ENCODE data around the gene TTLL6.

Gene TTLL6

DNA sequence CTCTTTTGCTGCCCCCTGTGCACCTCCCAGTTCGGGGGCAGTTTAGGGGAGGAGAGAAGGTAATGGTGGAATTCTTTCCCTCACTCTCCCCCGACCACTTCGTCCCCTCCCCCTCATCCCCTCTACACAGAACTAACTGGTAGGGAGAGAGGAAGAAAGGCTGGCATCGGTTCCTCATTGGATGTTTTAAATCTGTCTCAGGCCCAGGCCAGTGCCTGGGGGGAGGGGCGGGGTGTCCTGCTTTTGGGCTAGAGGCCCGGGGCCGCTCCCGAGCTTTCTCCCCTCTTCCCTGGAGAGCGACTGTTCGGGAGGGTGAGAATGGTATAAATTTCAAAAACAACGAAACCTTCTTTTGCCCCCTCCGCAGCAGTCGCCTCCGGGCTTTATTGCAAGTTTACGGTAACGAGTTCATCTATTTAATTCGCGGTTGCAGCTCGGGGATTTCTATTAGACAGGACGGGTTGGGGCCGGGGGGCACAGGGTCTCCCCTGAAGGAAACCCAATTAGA lies 94.1 kb downstream of the TTLL6 start, which contains the start of gene PRAC2:
Gene PRAC2 (plus strand): TSS at position 271 of the 508 bp plus-strand sequence. CDS start 1,226 bp downstream, outside the sequence.
- Histone ChIP-seq H3K9ac (no peak within 1 kb of the TSS), H3K79me2 (no peaks in the 10 kb centered on the region), H3K36me3 (ENCODE audit: control insufficient read depth, insufficient read depth, low read length) (no peaks in the 10 kb centered on the region), H3K9me3 (ENCODE audit: control insufficient read depth, low read length) (no peaks in the 10 kb centered on the region), H2AFZ (no peak within 1 kb of the TSS), H3K27ac (no peak within 1 kb of the TSS), H3K4me2 (ENCODE audit: low read length) (no peak within 1 kb of the TSS), H3K27me3 (ENCODE audit: control insufficient read depth, insufficient read depth, low read length) (peaks cover 51% of the 10 kb centered on the region), H3K4me3 (ENCODE audit: low read depth, low read length) (no peak within 1 kb of the TSS), H3K4me1 (no peaks in the 10 kb centered on the region)
- TF ChIP-seq, protein P1, sequence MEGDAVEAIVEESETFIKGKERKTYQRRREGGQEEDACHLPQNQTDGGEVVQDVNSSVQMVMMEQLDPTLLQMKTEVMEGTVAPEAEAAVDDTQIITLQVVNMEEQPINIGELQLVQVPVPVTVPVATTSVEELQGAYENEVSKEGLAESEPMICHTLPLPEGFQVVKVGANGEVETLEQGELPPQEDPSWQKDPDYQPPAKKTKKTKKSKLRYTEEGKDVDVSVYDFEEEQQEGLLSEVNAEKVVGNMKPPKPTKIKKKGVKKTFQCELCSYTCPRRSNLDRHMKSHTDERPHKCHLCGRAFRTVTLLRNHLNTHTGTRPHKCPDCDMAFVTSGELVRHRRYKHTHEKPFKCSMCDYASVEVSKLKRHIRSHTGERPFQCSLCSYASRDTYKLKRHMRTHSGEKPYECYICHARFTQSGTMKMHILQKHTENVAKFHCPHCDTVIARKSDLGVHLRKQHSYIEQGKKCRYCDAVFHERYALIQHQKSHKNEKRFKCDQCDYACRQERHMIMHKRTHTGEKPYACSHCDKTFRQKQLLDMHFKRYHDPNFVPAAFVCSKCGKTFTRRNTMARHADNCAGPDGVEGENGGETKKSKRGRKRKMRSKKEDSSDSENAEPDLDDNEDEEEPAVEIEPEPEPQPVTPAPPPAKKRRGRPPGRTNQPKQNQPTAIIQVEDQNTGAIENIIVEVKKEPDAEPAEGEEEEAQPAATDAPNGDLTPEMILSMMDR (IDR thresholded peaks at IDR 0.05): no peak

DNA sequence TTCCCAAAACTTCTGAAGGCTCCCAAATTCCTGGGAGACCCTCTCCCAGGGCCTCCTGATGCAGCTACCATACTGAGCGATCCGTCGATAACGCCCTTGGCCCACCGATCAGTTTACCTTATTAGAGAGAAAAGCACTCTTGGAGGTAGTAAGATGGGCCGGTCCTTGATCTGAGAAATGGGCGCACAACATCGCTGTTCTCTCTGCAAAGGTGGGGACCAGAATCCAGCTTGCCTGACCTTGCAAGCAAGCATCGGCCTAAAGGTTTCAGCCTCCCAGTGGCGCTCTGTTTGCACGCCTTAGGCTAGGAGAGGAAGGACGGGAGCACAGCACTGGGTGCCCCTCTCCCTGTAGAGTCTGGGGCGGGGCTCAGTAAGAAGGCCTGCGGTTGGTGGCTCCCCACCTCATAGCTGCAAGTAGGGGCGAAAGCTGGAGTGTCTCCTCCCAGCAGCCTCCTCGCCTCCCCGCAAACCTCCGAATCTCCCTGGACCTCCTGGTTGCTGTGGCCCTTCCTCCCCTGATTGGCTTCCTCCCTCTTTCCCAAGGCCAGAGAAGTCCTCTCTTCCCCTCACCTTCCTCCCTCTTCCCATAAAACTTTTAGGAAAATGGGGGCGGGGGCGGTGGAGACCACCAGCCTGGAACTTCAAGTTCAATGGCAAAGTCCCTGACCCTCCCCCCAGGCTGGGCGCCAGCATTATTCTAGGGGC lies 94.7 kb downstream of the TTLL6 start, which contains the start of gene PRAC1:
Gene PRAC1 (minus strand): TSS at position 318 of the 707 bp plus-strand sequence. CDS start 126 bp downstream, at position 192.
- H3K27ac ChIP-seq: no peak within 1 kb of the TSS
- TF ChIP-seq, protein P1 (IDR thresholded peaks at IDR 0.05): no peak
- no peaks in the 10 kb centered on the region for H3K36me3 ChIP-seq (ENCODE audit: control insufficient read depth, insufficient read depth, low read length)
- no peak within 1 kb of the TSS for H3K4me3 ChIP-seq (ENCODE audit: low read depth, low read length)
- H2AFZ ChIP-seq: no peak within 1 kb of the TSS
- H3K9me3 ChIP-seq (ENCODE audit: control insufficient read depth, low read length): no peaks in the 10 kb centered on the region
- H3K9ac ChIP-seq: no peak within 1 kb of the TSS
- peaks cover 47% of the 10 kb centered on the region for H3K27me3 ChIP-seq (ENCODE audit: control insufficient read depth, insufficient read depth, low read length)
- no peaks in the 10 kb centered on the region for H3K4me1 ChIP-seq
- no peak within 1 kb of the TSS for H3K4me2 ChIP-seq (ENCODE audit: low read length)
- H3K79me2 ChIP-seq: no peaks in the 10 kb centered on the region

DNA sequence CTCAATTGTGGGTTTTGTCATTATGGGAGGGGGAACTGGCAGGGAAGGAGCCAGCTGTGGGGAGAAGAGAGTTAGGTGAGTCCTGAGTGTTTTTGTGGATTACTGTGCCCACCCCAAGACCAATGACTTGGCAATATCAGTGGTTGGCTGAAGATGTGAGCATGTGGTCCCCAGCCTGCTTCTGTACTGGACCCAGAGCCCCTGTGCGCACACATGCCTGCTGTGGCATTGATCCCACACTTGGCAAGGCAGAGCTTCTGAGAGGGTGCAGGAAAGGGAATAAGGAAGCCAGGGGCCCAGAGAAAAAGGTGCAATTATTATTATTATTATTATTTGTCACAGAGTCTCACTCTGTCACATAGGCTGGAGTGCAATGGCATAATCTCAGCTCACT lies 96.0 kb downstream of the TTLL6 start:
- H3K4me1 ChIP-seq: no peaks in the 10 kb centered on the region
- H3K27me3 ChIP-seq (ENCODE audit: control insufficient read depth, insufficient read depth, low read length): peaks cover 38% of the 10 kb centered on the region
- H3K27ac ChIP-seq: no peak overlapping the region
- no peak overlapping the region for H3K4me2 ChIP-seq (ENCODE audit: low read length)
- H3K36me3 ChIP-seq (ENCODE audit: control insufficient read depth, insufficient read depth, low read length): no peaks in the 10 kb centered on the region
- H3K9me3 ChIP-seq (ENCODE audit: control insufficient read depth, low read length): no peaks in the 10 kb centered on the region
- no peaks in the 10 kb centered on the region for H3K79me2 ChIP-seq
- H2AFZ ChIP-seq: no peak overlapping the region
- H3K9ac ChIP-seq: no peak overlapping the region
- TF ChIP-seq, protein P1 (IDR thresholded peaks at IDR 0.05): no peak
- no peak overlapping the region for H3K4me3 ChIP-seq (ENCODE audit: low read depth, low read length)

DNA sequence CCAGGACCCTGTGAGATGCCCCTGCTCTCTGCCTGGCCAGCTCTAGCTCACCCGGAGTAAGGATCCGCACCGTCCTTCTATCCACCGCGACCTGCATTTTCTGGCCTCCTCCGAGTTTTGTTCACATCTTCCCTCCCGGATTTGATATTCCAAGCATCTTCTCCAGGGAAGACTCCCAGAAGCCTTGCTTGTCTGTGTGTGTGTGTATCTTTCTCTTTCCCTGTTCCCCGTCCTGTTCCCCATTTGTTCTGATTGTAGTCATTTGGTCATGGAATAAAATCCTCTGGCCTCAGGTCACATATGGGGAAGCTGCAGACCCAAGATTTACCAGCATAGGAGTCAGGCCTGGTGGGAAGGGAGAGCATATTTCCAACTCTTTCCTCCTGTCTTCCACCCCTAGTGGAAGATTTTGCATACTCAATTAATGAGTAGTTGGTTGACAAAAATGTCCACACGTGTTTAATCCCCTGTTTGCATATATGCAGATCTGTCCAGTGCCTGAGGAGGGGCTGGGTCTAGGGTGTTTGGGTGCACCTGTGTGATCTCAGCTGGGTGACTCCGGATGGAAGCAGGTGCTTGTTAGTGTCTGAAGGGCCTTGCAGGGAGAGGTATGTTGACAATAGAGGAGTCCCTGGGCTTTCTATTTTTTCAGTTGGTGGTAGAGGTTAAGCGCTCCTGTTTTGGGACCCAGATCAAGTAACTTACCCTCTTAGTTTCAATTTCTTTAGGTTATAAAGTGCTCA lies 96.6 kb downstream of the TTLL6 start:
- Histone ChIP-seq H3K9me3 (ENCODE audit: control insufficient read depth, low read length) (no peaks in the 10 kb centered on the region), H3K79me2 (no peaks in the 10 kb centered on the region), H3K4me3 (ENCODE audit: low read depth, low read length) (no peak overlapping the region), H3K4me2 (ENCODE audit: low read length) (no peak overlapping the region), H3K27ac (no peak overlapping the region), H2AFZ (no peak overlapping the region), H3K9ac (no peak overlapping the region), H3K27me3 (ENCODE audit: control insufficient read depth, insufficient read depth, low read length) (peaks cover 32% of the 10 kb centered on the region), H3K36me3 (ENCODE audit: control insufficient read depth, insufficient read depth, low read length) (no peaks in the 10 kb centered on the region), H3K4me1 (no peaks in the 10 kb centered on the region)
- TF ChIP-seq, protein P1 (IDR thresholded peaks at IDR 0.05): no peak
